HG03097 (cell line): ENCODE measurements around the gene TADA3.

ENCODE experiments used
- ATAC-seq: cut with Tn5 transposase; IDR thresholded peaks from one replicate; pipeline ENCODE4 v1.9.1; 2021; ENCODE audit not compliant: unreplicated experiment, low FRiP score

Gene TADA3

GRCh38 chr3:9762871-9763270 lies 29.4 kb downstream of the TADA3 start:
- no peak for ATAC-seq

- no peak for ATAC-seq
These were observed 30.4 kb downstream of the TADA3 start for GRCh38 chr3:9761919-9762318.

GRCh38 chr3:9760779-9761505 lies 31.3 kb downstream of the TADA3 start:
- ATAC-seq = no peak

- no peak for ATAC-seq
These were observed 34.8 kb downstream of the TADA3 start for GRCh38 chr3:9757427-9757826.

GRCh38 chr3:9754678-9755077 lies 37.6 kb downstream of the TADA3 start:
- ATAC-seq = no peak

- ATAC-seq = no peak
These were observed 41.5 kb downstream of the TADA3 start for GRCh38 chr3:9750556-9751411.

GRCh38 chr3:9749645-9750555 lies 42.4 kb downstream of the TADA3 start, which contains the start of gene OGG1:
TSS of gene OGG1 (plus strand) at chr3:9749952. CDS start at chr3:9750287, 335 bp downstream.
- ATAC-seq = peak; percentile 83

GRCh38 chr3:9749296-9749644 lies 43.0 kb downstream of the TADA3 start:
- peak; percentile 0 for ATAC-seq

- ATAC-seq = no peak
These were observed 44.2 kb downstream of the TADA3 start for GRCh38 chr3:9748031-9748430.

- no peak for ATAC-seq
These were observed 45.0 kb downstream of the TADA3 start for GRCh38 chr3:9747267-9747666.

- ATAC-seq = no peak
These were observed 45.9 kb downstream of the TADA3 start for GRCh38 chr3:9746330-9746729.

- no peak for ATAC-seq
These were observed 46.8 kb downstream of the TADA3 start for GRCh38 chr3:9745521-9745920.

- ATAC-seq = no peak
These were observed 48.1 kb downstream of the TADA3 start for GRCh38 chr3:9744162-9744561.

- ATAC-seq = no peak
These were observed 48.7 kb downstream of the TADA3 start for GRCh38 chr3:9743548-9743947.

- ATAC-seq = no peak
These were observed 49.7 kb downstream of the TADA3 start for GRCh38 chr3:9742560-9742959.

GRCh38 chr3:9739181-9739580 lies 53.1 kb downstream of the TADA3 start:
- no peak for ATAC-seq

- no peak for ATAC-seq
These were observed 55.4 kb downstream of the TADA3 start for GRCh38 chr3:9736831-9737230.

- ATAC-seq = no peak
These were observed 59.5 kb downstream of the TADA3 start for GRCh38 chr3:9732740-9733115.

- peak; percentile 6 for ATAC-seq
These were observed 60.1 kb downstream of the TADA3 start for GRCh38 chr3:9732080-9732739.
